HepG2 (cell line): ENCODE measurements around the gene CPVL. TPM values are rescaled to one million over a fixed set of nuclear protein-coding genes. Genes with fewer than 3 reads are reported as not detected.

Experiments
- ATAC-seq: fragments of 200-7000 bp; cut with Tn5 transposase; 3 replicates; pipeline ENCODE4 v1.9.1; 2020; ENCODE audit warnings: mild to moderate bottlenecking, moderate library complexity
- BruUV-seq: library from RNA; stranded (reverse); fragments of 400-500 nt; replicated peaks from 2 replicates; lab custom pipeline; 2021; lab: Mats Ljungman, UMichigan
- CTCF ChIA-PET: fragments of 300-600 bp; formaldehyde crosslinking; extraction: SDS; loops from one replicate; lab custom pipeline; 2021; ENCODE audit warnings: low total read pairs, inconsistent platforms, low intra/inter-chr PET ratio; lab: Yijun Ruan, JAX
- POLR2A ChIA-PET: fragments of 350-600 bp; sonication (Branson Sonifier 250); formaldehyde crosslinking; loops from one replicate; lab custom pipeline; 2020; ENCODE audit warnings: antibody characterized with exemption, inconsistent platforms; lab: Yijun Ruan, JAX
- DNase-seq: peaks from one replicate; pipeline ENCODE4 v3.0.0-alpha.2; 2015; ENCODE audit warnings: low spot score
- FAIRE-seq: peaks from 3 replicates; lab custom pipeline; 2011; peaks lifted over from hg19 to GRCh38; lab: Jason Lieb, UNC
- H2AFZ ChIP-seq: one replicate; pipeline ENCODE4 v1.6.1; 2011; ENCODE audit warnings: low read length, inconsistent platforms
- H3K27ac ChIP-seq: fragments of 300-600 bp; 3 replicates; pipeline ENCODE4 v1.8.0; 2011; ENCODE audit warnings: mixed run types, mild to moderate bottlenecking, mixed read lengths, low read length, inconsistent platforms; ENCODE audit not compliant: insufficient read depth; ENCODE audit errors: extremely low read length
- H3K27me3 ChIP-seq, 2 experiments: fragments of 200-600 bp in 1 of 2; 2 replicates in 1 of 2; 3 replicates in 1 of 2; pipeline versions ENCODE4 v1.6.0 to v1.8.0; 2011; ENCODE audit warnings: low read length in 2 of 2, mild to moderate bottlenecking in 2 of 2, moderate library complexity in 2 of 2, inconsistent platforms in 1 of 2; ENCODE audit not compliant: insufficient read depth in 2 of 2, control insufficient read depth in 1 of 2
- H3K36me3 ChIP-seq, 2 experiments: fragments of 200-600 bp in 1 of 2; replicated peaks in 1 of 2; 2 replicates in 1 of 2; 3 replicates in 1 of 2; pipeline versions ENCODE4 v1.5.1 to v1.8.0; 2011; ENCODE audit warnings: low read length in 2 of 2, inconsistent platforms in 1 of 2; ENCODE audit not compliant: insufficient read depth in 2 of 2, control insufficient read depth in 1 of 2
- H3K4me1 ChIP-seq: 2 replicates; pipeline ENCODE4 v1.5.1; 2012; ENCODE audit warnings: low read length, inconsistent platforms; ENCODE audit not compliant: insufficient read depth
- H3K4me2 ChIP-seq: 2 replicates; pipeline ENCODE4 v1.6.0; 2011; ENCODE audit warnings: low read depth, low read length, inconsistent platforms
- H3K4me3 ChIP-seq, 3 experiments: fragments of 200-600 bp in 1 of 3; sonication (generic), shearing (Covaris generic) in 1 of 3; replicated peaks in 1 of 3; 2 replicates each; pipeline ENCODE4 v1.5.1; 2011 to 2016; ENCODE audit warnings: low read length in 3 of 3, inconsistent platforms in 2 of 3, low read depth in 2 of 3, mild to moderate bottlenecking in 2 of 3, control low read depth in 1 of 3, mixed read lengths in 1 of 3; ENCODE audit not compliant: insufficient read depth in 1 of 3
- H3K79me2 ChIP-seq: one replicate; pipeline ENCODE4 v1.6.1; 2011; ENCODE audit warnings: low read length, inconsistent platforms; ENCODE audit not compliant: insufficient read depth
- H3K9ac ChIP-seq: 2 replicates; pipeline ENCODE4 v1.6.0; 2011; ENCODE audit warnings: mild to moderate bottlenecking, low read depth, low read length, inconsistent platforms; ENCODE audit not compliant: insufficient read depth
- H3K9me3 ChIP-seq: 2 replicates; pipeline ENCODE4 v1.5.1; 2012; ENCODE audit warnings: mild to moderate bottlenecking, low read length
- H4K20me1 ChIP-seq: 2 replicates; pipeline ENCODE4 v1.6.0; 2011; ENCODE audit warnings: inconsistent platforms, mild to moderate bottlenecking, low read length, moderate library complexity; ENCODE audit not compliant: insufficient read depth
- CENPT ChIP-seq: sonication (generic); formaldehyde crosslinking; IDR thresholded peaks from 2 replicates; pipeline ENCODE4 v1.8.0; 2022; ENCODE audit warnings: low read depth, mild to moderate bottlenecking, moderate library complexity, missing genetic modification reagents
- ETV6 ChIP-seq: sonication (generic); formaldehyde crosslinking; conservative IDR thresholded peaks from 2 replicates; pipeline ENCODE4 v1.4.0; 2020; ENCODE audit warnings: missing genetic modification reagents
- SNAI1 ChIP-seq: sonication (generic); formaldehyde crosslinking; IDR thresholded peaks from 2 replicates; pipeline ENCODE4 v1.5.0; 2020; ENCODE audit warnings: mild to moderate bottlenecking, missing genetic modification reagents, borderline replicate concordance
- TARDBP ChIP-seq: sonication (generic); formaldehyde crosslinking; IDR thresholded peaks from 2 replicates; pipeline ENCODE4 v1.8.0; 2022; ENCODE audit warnings: mild to moderate bottlenecking, missing genetic modification reagents
- TCF7 ChIP-seq: sonication (generic); IDR thresholded peaks from 2 replicates; pipeline ENCODE4 v1.6.1; 2016; ENCODE audit warnings: antibody characterized with exemption, low read depth
- U2AF1 ChIP-seq: fragments of 200-400 bp; formaldehyde crosslinking; optimal IDR thresholded peaks from 2 replicates; pipeline ENCODE3; 2017; ENCODE audit warnings: mild to moderate bottlenecking, low read depth, low read length
- ZBTB3 ChIP-seq: sonication (generic); formaldehyde crosslinking; IDR thresholded peaks from 2 replicates; pipeline ENCODE4 v1.4.0; 2020; ENCODE audit warnings: low read depth, mild to moderate bottlenecking, moderate library complexity, missing genetic modification reagents, borderline replicate concordance
- ZBTB40 ChIP-seq, 2 experiments: fragments of 450-650 bp in 1 of 2; sonication (generic) in 1 of 2; formaldehyde crosslinking in 1 of 2; IDR thresholded peaks; 2 replicates each; pipeline versions ENCODE4 v1.6.1 to v1.8.0; 2016 to 2022; ENCODE audit warnings: antibody characterized with exemption in 1 of 2, mild to moderate bottlenecking in 1 of 2, missing genetic modification reagents in 1 of 2
- ZC3H4 ChIP-seq: sonication (generic); formaldehyde crosslinking; IDR thresholded peaks from 2 replicates; pipeline ENCODE4 v1.4.0; 2020; ENCODE audit warnings: missing genetic modification reagents, borderline replicate concordance
- ZNF607 ChIP-seq: sonication (generic); formaldehyde crosslinking; IDR thresholded peaks from 2 replicates; pipeline ENCODE4 v1.5.1; 2020; ENCODE audit warnings: missing genetic modification reagents, mild to moderate bottlenecking, borderline replicate concordance
- ZNF792 ChIP-seq: IDR thresholded peaks from 2 replicates; pipeline ENCODE4 v1.6.1; 2016
- ZSCAN25 ChIP-seq: sonication (generic); formaldehyde crosslinking; IDR thresholded peaks from 2 replicates; pipeline ENCODE4 v1.8.0; 2022; ENCODE audit warnings: mild to moderate bottlenecking, missing genetic modification reagents
- WGBS: methylation state at CpG from one replicate; pipeline ENCODE4 v1.1.6; 2017; ENCODE audit warnings: low lambda C conversion rate; 5-methylcytosine and 5-hydroxymethylcytosine counted together
- in situ Hi-C: cut with HindIII; loops from 2 replicates; pipeline ENCODE4 v1.10.0; 2017; ENCODE audit warnings: low pct_unique_long_range_greater_than_20kb; ENCODE audit not compliant: extremely low pct_ligation_motif_present
- intact Hi-C: fragments of 100-400 bp; cut with micrococcal nuclease; formaldehyde crosslinking; loops from one replicate; pipeline ENCODE4 v1.10.0; 2022; ENCODE audit not compliant: unreplicated experiment
- polyA plus RNA-seq, 8 experiments: library from polyadenylated mRNA; depleted of rRNA in 3 of 8; stranded (reverse) in 7 of 8; unstranded in 1 of 8; fragments of >200 nt; fragmentation: Illumina TruSeq in 4 of 8; extraction: Trizol in 4 of 8; gene quantifications; 2 replicates each; pipeline versions ENCODE4 v1.2.1 to v1.2.3, GENCODE V29; 2011 to 2016; ENCODE audit warnings: low read depth in 4 of 8, missing spikeins in 1 of 8, mixed read lengths in 1 of 8; ENCODE audit not compliant: insufficient read depth in 1 of 8
- total RNA-seq, 5 experiments: library from RNA; depleted of rRNA; stranded (reverse); fragments of >200 nt; fragmentation: Illumina TruSeq; extraction: Trizol; gene quantifications; 2 replicates each; pipeline ENCODE4 v1.2.3, GENCODE V29; 2016; ENCODE audit warnings: low read depth in 1 of 5
- TF ChIP-seq, protein P1 (sequence below): sonication (generic); formaldehyde crosslinking; IDR thresholded peaks from 2 replicates; pipeline ENCODE4 v1.8.1; 2023; ENCODE audit warnings: mild to moderate bottlenecking, missing genetic modification reagents
- TF ChIP-seq, protein P2 (sequence below): sonication (generic); formaldehyde crosslinking; IDR thresholded peaks from 2 replicates; pipeline ENCODE4 v1.5.0; 2020; ENCODE audit warnings: missing genetic modification reagents

CPVL gene
- total and polyA plus RNA-seq, 2 of the 13 experiments (the other 11 are each of a cell fraction or from before 2014, with no cell fraction given), result 59.2 to 294 TPM

GRCh38 chr7:29063872-29064271, 82.5 kb downstream of the CPVL start:
- WGBS, result 98% methylated on average over 2 of the region's 2 CpGs
- no TSS peak for BruUV-seq
- Histone ChIP-seq H3K36me3 (peaks cover 5 to 10% of the 10 kb centered on the region in 2 experiments; a peak in 1 of 5 replicates), H3K4me1 (no peaks in the 10 kb centered on the region), H3K4me2 (no peak overlapping the region), H3K27me3 (no peaks in the 10 kb centered on the region), H3K9me3 (no peaks in the 10 kb centered on the region), H2AFZ (no peak overlapping the region), H4K20me1 (no peaks in the 10 kb centered on the region), H3K9ac (no peak overlapping the region), H3K79me2 (no peaks in the 10 kb centered on the region), H3K4me3 (no peak overlapping the region), H3K27ac (no peak overlapping the region)
- DNase-seq (no peak), ATAC-seq (no peak), FAIRE-seq (no peak)
- intact Hi-C loops (no loop called here), in situ Hi-C loops (no loop called here)
- ChIA-PET POLR2A (no interaction called here), CTCF (no interaction called here)
- TF ChIP-seq ZBTB3 (CRISPR knock-in tag), result no peak
- no peak for TF ChIP-seq TCF7
- no peak for TF ChIP-seq ZNF607 (CRISPR knock-in tag)
- TF ChIP-seq ZNF792, result no peak
- TF ChIP-seq CENPT (CRISPR knock-in tag), result no peak
- TF ChIP-seq ZSCAN25 (CRISPR knock-in tag), result no peak
- TF ChIP-seq ETV6 (CRISPR knock-in tag), result no peak
- TF ChIP-seq U2AF1, result no peak
- TF ChIP-seq SNAI1 (CRISPR knock-in tag), result no peak
- no peak for TF ChIP-seq ZC3H4 (CRISPR knock-in tag)
- TF ChIP-seq TARDBP (CRISPR knock-in tag), result no peak
- TF ChIP-seq, protein P1, sequence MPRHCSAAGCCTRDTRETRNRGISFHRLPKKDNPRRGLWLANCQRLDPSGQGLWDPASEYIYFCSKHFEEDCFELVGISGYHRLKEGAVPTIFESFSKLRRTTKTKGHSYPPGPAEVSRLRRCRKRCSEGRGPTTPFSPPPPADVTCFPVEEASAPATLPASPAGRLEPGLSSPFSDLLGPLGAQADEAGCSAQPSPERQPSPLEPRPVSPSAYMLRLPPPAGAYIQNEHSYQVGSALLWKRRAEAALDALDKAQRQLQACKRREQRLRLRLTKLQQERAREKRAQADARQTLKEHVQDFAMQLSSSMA (CRISPR knock-in tag), result no peak
- TF ChIP-seq ZBTB40 (IDR thresholded peaks at IDR 0.05), result no peak
- no peak for TF ChIP-seq ZBTB40 (CRISPR knock-in tag; IDR thresholded peaks at IDR 0.05)
- TF ChIP-seq, protein P2, sequence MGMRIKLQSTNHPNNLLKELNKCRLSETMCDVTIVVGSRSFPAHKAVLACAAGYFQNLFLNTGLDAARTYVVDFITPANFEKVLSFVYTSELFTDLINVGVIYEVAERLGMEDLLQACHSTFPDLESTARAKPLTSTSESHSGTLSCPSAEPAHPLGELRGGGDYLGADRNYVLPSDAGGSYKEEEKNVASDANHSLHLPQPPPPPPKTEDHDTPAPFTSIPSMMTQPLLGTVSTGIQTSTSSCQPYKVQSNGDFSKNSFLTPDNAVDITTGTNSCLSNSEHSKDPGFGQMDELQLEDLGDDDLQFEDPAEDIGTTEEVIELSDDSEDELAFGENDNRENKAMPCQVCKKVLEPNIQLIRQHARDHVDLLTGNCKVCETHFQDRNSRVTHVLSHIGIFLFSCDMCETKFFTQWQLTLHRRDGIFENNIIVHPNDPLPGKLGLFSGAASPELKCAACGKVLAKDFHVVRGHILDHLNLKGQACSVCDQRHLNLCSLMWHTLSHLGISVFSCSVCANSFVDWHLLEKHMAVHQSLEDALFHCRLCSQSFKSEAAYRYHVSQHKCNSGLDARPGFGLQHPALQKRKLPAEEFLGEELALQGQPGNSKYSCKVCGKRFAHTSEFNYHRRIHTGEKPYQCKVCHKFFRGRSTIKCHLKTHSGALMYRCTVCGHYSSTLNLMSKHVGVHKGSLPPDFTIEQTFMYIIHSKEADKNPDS (CRISPR knock-in tag), result no peak
